ENCODE measurements around the gene TXNRD2. TPM values are rescaled to one million over a fixed set of nuclear protein-coding genes. Genes with fewer than 3 reads are reported as not detected.

TXNRD2 gene
- total RNA-seq, 3 donors from 2014 or later (not counting 1 experiment from before 2014, with no cell fraction given), result 23.5 to 37.3 (median 24.4) TPM

- 77% methylated on average over 7 of the region's 7 CpGs for WGBS (ENCODE audit: insufficient coverage)
- no peaks in the 10 kb centered on the region for H3K36me3 Mint-ChIP-seq
- Histone ChIP-seq H3K27ac (ENCODE audit: low read length) (no peak overlapping the region), H3K36me3 (ENCODE audit: control insufficient read depth, insufficient read depth, low read length) (no peaks in the 10 kb centered on the region), H3K9me3 (ENCODE audit: control insufficient read depth, insufficient read depth, low read length) (no peaks in the 10 kb centered on the region), H3K4me1 (ENCODE audit: control insufficient read depth, insufficient read depth, low read length) (no peaks in the 10 kb centered on the region), H3K4me3 (ENCODE audit: low read length) (no peak overlapping the region), H3K27me3 (ENCODE audit: control insufficient read depth, insufficient read depth, low read length) (no peaks in the 10 kb centered on the region)
- intact Hi-C loops (cut with micrococcal nuclease), result no loop called here
- H3K4me1 Mint-ChIP-seq, result no peaks in the 10 kb centered on the region
- TF ChIP-seq, protein P1, sequence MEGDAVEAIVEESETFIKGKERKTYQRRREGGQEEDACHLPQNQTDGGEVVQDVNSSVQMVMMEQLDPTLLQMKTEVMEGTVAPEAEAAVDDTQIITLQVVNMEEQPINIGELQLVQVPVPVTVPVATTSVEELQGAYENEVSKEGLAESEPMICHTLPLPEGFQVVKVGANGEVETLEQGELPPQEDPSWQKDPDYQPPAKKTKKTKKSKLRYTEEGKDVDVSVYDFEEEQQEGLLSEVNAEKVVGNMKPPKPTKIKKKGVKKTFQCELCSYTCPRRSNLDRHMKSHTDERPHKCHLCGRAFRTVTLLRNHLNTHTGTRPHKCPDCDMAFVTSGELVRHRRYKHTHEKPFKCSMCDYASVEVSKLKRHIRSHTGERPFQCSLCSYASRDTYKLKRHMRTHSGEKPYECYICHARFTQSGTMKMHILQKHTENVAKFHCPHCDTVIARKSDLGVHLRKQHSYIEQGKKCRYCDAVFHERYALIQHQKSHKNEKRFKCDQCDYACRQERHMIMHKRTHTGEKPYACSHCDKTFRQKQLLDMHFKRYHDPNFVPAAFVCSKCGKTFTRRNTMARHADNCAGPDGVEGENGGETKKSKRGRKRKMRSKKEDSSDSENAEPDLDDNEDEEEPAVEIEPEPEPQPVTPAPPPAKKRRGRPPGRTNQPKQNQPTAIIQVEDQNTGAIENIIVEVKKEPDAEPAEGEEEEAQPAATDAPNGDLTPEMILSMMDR (IDR thresholded peaks at IDR 0.05), result no peak
- no peak overlapping the region for H3K4me3 Mint-ChIP-seq
- H3K9me3 Mint-ChIP-seq, result no peaks in the 10 kb centered on the region
- no peak overlapping the region for H3K27ac Mint-ChIP-seq
- no peak for DNase-seq
- no peaks in the 10 kb centered on the region for H3K27me3 Mint-ChIP-seq (ENCODE audit: low read depth in 2 of 2)
- ATAC-seq, result no peak
These were observed 67.7 kb downstream of the TXNRD2 start for GRCh38 chr22:19873960-19874306.

DNA sequence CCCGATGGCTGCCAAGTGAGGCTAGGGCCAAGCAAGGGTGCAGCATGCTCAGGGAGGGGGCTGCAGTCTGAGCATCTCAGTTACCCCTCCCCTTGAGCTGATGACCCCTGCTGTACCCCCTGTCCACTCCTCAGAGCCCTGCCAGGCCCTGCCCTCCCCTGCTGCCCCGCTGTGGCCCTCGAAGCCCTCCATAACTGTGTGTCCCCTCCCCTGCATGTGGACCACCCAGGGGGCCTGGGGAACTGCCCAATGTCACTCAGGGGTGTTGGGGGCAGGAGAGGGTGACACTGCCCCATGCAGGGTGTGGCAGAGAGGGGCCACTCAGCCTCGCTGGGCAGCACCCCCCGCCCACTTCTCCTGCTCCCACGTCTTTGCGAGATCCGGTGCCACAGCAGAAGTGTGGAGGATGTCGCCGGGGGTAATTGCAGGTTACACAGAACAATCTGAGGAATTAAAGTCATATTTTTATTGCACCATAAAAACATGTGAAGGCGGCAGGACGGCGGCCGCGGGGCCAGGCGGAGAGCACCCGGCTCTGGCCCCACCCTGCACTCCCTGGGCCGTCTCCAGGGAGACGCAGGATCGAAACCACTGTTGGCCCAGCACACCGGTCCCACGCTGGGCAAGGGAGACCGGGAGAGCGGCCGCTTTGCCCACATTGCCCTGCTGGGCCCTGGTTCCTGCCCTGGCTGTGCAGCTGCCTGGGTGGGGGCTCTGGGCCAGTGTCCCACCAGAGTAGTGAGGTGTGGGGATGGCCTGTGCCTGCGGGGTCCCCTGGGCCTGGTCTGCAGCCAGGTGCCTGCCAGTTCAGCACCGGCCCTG, 68.3 kb downstream of the TXNRD2 start:
- H3K27me3 Mint-ChIP-seq (ENCODE audit: low read depth in 2 of 2), result no peaks in the 10 kb centered on the region
- TF ChIP-seq, protein P1 (IDR thresholded peaks at IDR 0.05), result no peak
- intact Hi-C loops (cut with micrococcal nuclease), result no loop called here
- no peak overlapping the region for H3K4me3 Mint-ChIP-seq
- H3K36me3 Mint-ChIP-seq, result no peaks in the 10 kb centered on the region
- no peaks in the 10 kb centered on the region for H3K9me3 Mint-ChIP-seq
- no peaks in the 10 kb centered on the region for H3K4me1 ChIP-seq (ENCODE audit: control insufficient read depth, insufficient read depth, low read length)
- 96% methylated on average over 27 of the region's 27 CpGs for WGBS (ENCODE audit: insufficient coverage)
- no peak overlapping the region for H3K4me3 ChIP-seq (ENCODE audit: low read length)
- H3K27ac Mint-ChIP-seq, result no peak overlapping the region
- H3K27ac ChIP-seq (ENCODE audit: low read length), result no peak overlapping the region
- ATAC-seq (no peak), DNase-seq (no peak)
- H3K9me3 ChIP-seq (ENCODE audit: control insufficient read depth, insufficient read depth, low read length), result no peaks in the 10 kb centered on the region
- no peaks in the 10 kb centered on the region for H3K27me3 ChIP-seq (ENCODE audit: control insufficient read depth, insufficient read depth, low read length)
- H3K36me3 ChIP-seq (ENCODE audit: control insufficient read depth, insufficient read depth, low read length), result no peaks in the 10 kb centered on the region
- no peaks in the 10 kb centered on the region for H3K4me1 Mint-ChIP-seq

DNA sequence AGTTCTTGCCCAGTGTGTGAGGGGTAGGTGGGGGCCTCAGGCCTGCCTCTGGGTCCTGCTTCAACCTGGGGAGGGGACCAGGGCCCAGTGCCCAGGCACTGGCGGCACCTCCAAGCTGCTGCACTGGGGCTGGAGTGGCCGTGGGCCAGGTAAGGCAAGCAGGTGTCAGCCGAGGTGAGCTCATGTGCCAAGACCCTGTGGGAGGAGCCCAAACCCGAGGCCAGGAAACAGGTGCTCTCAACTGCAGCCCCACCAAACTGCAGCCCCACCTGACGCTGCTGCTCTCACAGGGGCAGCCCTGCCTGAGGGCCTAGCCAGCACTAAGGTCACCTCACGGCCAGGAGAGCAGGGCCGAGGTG, 68.9 kb downstream of the TXNRD2 start:
- TF ChIP-seq, protein P1 (IDR thresholded peaks at IDR 0.05), result no peak
- no peak overlapping the region for H3K27ac ChIP-seq (ENCODE audit: low read length)

More for the DNA sequence above, 68.9 kb downstream of the TXNRD2 start:
- 58% methylated on average over 7 of the region's 7 CpGs for WGBS (ENCODE audit: insufficient coverage)
- Mint-ChIP-seq H3K36me3 (no peaks in the 10 kb centered on the region), H3K27ac (no peak overlapping the region), H3K4me3 (no peak overlapping the region), H3K27me3 (ENCODE audit: low read depth in 2 of 2) (no peaks in the 10 kb centered on the region), H3K4me1 (no peaks in the 10 kb centered on the region), H3K9me3 (no peaks in the 10 kb centered on the region)
- H3K27me3 ChIP-seq (ENCODE audit: control insufficient read depth, insufficient read depth, low read length), result no peaks in the 10 kb centered on the region
- no peak overlapping the region for H3K4me3 ChIP-seq (ENCODE audit: low read length)
- DNase-seq (no peak), ATAC-seq (no peak)
- no peaks in the 10 kb centered on the region for H3K9me3 ChIP-seq (ENCODE audit: control insufficient read depth, insufficient read depth, low read length)
- H3K36me3 ChIP-seq (ENCODE audit: control insufficient read depth, insufficient read depth, low read length), result no peaks in the 10 kb centered on the region
- H3K4me1 ChIP-seq (ENCODE audit: control insufficient read depth, insufficient read depth, low read length), result no peaks in the 10 kb centered on the region
- intact Hi-C loops (cut with micrococcal nuclease), result no loop called here
